BLaER1 treated with 17β-estradiol and CSF1 and Interleukin-3, amounts not matched to agents 10 nM and 100 nM (cell line): ENCODE data around the gene HOXD1.
A peak's percentile ranks its signal among the peaks of the same experiment; 100 is the strongest.

Experiments used
- H3K27ac ChIP-seq, 11 experiments: shearing (Covaris generic); formaldehyde crosslinking; 2 replicates each; pipeline ENCODE4 v1.8.1; 2022
- H3K27me3 ChIP-seq, 11 experiments: shearing (Covaris generic); formaldehyde crosslinking; 2 replicates each; pipeline ENCODE4 v1.8.1; 2022
- H3K36me3 ChIP-seq, 11 experiments: shearing (Covaris generic); formaldehyde crosslinking; 2 replicates each; pipeline ENCODE4 v1.8.1; 2022
- H3K4me1 ChIP-seq, 10 experiments: shearing (Covaris generic); formaldehyde crosslinking; 2 replicates each; pipeline ENCODE4 v1.8.1; 2022
- H3K4me2 ChIP-seq, 11 experiments: shearing (Covaris generic); formaldehyde crosslinking; 2 replicates each; pipeline ENCODE4 v1.8.1; 2022
- H3K4me3 ChIP-seq, 10 experiments: shearing (Covaris generic); formaldehyde crosslinking; 2 replicates each; pipeline ENCODE4 v1.8.1; 2022
- H3K9ac ChIP-seq, 11 experiments: shearing (Covaris generic); formaldehyde crosslinking; 2 replicates each; pipeline ENCODE4 v1.8.1; 2022
- H3K9me3 ChIP-seq, 11 experiments: shearing (Covaris generic); formaldehyde crosslinking; replicated peaks in 1 of 11; 2 replicates each; pipeline ENCODE4 v1.8.1; 2022
- H4K20me1 ChIP-seq, 11 experiments: shearing (Covaris generic); formaldehyde crosslinking; 2 replicates each; pipeline ENCODE4 v1.8.1; 2022
- Cebpa-rat ChIP-seq, 11 experiments: shearing (Covaris generic); IDR thresholded peaks; 2 replicates each; pipeline ENCODE4 v1.8.1; 2022

Gene HOXD1

GRCh38 chr2:176158855-176159662 lies 29.4 kb upstream of the HOXD1 start:
- Histone ChIP-seq H3K4me1 (no peaks in the 10 kb centered on the region), H3K4me2 (no peak overlapping the region), H3K27ac (no peak overlapping the region), H3K9me3 (peaks cover 61 to 81% (median 74%) of the 10 kb centered on the region in 11 experiments), H3K4me3 (0 out of 20 replicates have a peak overlapping the region, but pooled peaks of 1 of the 10 experiments have one; percentile 11), H4K20me1 (no peaks in the 10 kb centered on the region), H3K9ac (no peak overlapping the region), H3K36me3 (no peaks in the 10 kb centered on the region), H3K27me3 (peaks cover 64 to 100% (median 97%) of the 10 kb centered on the region in 11 experiments)
- TF ChIP-seq Cebpa-rat (IDR thresholded peaks at IDR 0.05), result no peak

GRCh38 chr2:176159663-176160250 lies 28.7 kb upstream of the HOXD1 start:
- peaks cover 57 to 100% (median 94%) of the 10 kb centered on the region in 11 experiments for H3K27me3 ChIP-seq
- H3K4me2 ChIP-seq, result no peak overlapping the region
- no peak for TF ChIP-seq Cebpa-rat (IDR thresholded peaks at IDR 0.05)
- peaks cover 67 to 88% (median 80%) of the 10 kb centered on the region in 11 experiments for H3K9me3 ChIP-seq
- H3K27ac ChIP-seq, result no peak overlapping the region
- H4K20me1 ChIP-seq, result no peaks in the 10 kb centered on the region
- H3K4me3 ChIP-seq, result no peak overlapping the region
- H3K9ac ChIP-seq, result no peak overlapping the region
- no peaks in the 10 kb centered on the region for H3K4me1 ChIP-seq
- H3K36me3 ChIP-seq, result no peaks in the 10 kb centered on the region

- peaks cover 74 to 91% (median 87%) of the 10 kb centered on the region in 11 experiments for H3K9me3 ChIP-seq
- H3K27ac ChIP-seq, result no peak overlapping the region
- H3K36me3 ChIP-seq, result no peaks in the 10 kb centered on the region
- no peak overlapping the region for H3K9ac ChIP-seq
- H3K27me3 ChIP-seq, result peaks cover 50 to 100% (median 94%) of the 10 kb centered on the region in 11 experiments
- no peak overlapping the region for H3K4me2 ChIP-seq
- no peaks in the 10 kb centered on the region for H3K4me1 ChIP-seq
- TF ChIP-seq Cebpa-rat (IDR thresholded peaks at IDR 0.05), result no peak
- H3K4me3 ChIP-seq, result no peak overlapping the region
- no peaks in the 10 kb centered on the region for H4K20me1 ChIP-seq
Measured at GRCh38 chr2:176160251-176160985, 28.1 kb upstream of the HOXD1 start.

GRCh38 chr2:176160986-176161824 lies 27.3 kb upstream of the HOXD1 start:
- no peak overlapping the region for H3K4me2 ChIP-seq
- no peaks in the 10 kb centered on the region for H3K4me1 ChIP-seq
- TF ChIP-seq Cebpa-rat (IDR thresholded peaks at IDR 0.05), result no peak
- H4K20me1 ChIP-seq, result no peaks in the 10 kb centered on the region
- H3K27me3 ChIP-seq, result peaks cover 42 to 98% (median 93%) of the 10 kb centered on the region in 11 experiments
- no peaks in the 10 kb centered on the region for H3K36me3 ChIP-seq
- peaks cover 75 to 93% (median 88%) of the 10 kb centered on the region in 11 experiments for H3K9me3 ChIP-seq
- no peak overlapping the region for H3K27ac ChIP-seq
- H3K9ac ChIP-seq, result no peak overlapping the region
- no peak overlapping the region for H3K4me3 ChIP-seq

GRCh38 chr2:176161825-176162626 lies 26.4 kb upstream of the HOXD1 start:
- Histone ChIP-seq H4K20me1 (no peaks in the 10 kb centered on the region), H3K36me3 (no peaks in the 10 kb centered on the region), H3K4me2 (no peak overlapping the region), H3K9ac (no peak overlapping the region), H3K27me3 (peaks cover 34 to 95% (median 85%) of the 10 kb centered on the region in 11 experiments), H3K27ac (no peak overlapping the region), H3K4me1 (no peaks in the 10 kb centered on the region), H3K9me3 (peaks cover 69 to 85% (median 80%) of the 10 kb centered on the region in 11 experiments), H3K4me3 (no peak overlapping the region)
- TF ChIP-seq Cebpa-rat (IDR thresholded peaks at IDR 0.05), result no peak

GRCh38 chr2:176162911-176163671 lies 25.4 kb upstream of the HOXD1 start:
- TF ChIP-seq Cebpa-rat (IDR thresholded peaks at IDR 0.05), result no peak

GRCh38 chr2:176163672-176164056 lies 24.8 kb upstream of the HOXD1 start:
- no peak overlapping the region for H3K4me2 ChIP-seq
- H3K27me3 ChIP-seq, result peaks cover 19 to 79% (median 68%) of the 10 kb centered on the region in 11 experiments
- no peaks in the 10 kb centered on the region for H4K20me1 ChIP-seq
- no peak for TF ChIP-seq Cebpa-rat (IDR thresholded peaks at IDR 0.05)
- no peaks in the 10 kb centered on the region for H3K4me1 ChIP-seq
- no peak overlapping the region for H3K4me3 ChIP-seq
- H3K36me3 ChIP-seq, result no peaks in the 10 kb centered on the region
- H3K9ac ChIP-seq, result no peak overlapping the region
- peaks cover 55 to 70% (median 65%) of the 10 kb centered on the region in 11 experiments for H3K9me3 ChIP-seq
- H3K27ac ChIP-seq, result no peak overlapping the region

More at GRCh38 chr2:176162911-176163671, 25.4 kb upstream of the HOXD1 start:
- no peak overlapping the region for H3K4me2 ChIP-seq
- H3K9ac ChIP-seq, result no peak overlapping the region
- H3K4me3 ChIP-seq, result no peak overlapping the region
- H3K9me3 ChIP-seq, result peaks cover 59 to 74% (median 69%) of the 10 kb centered on the region in 11 experiments
- no peaks in the 10 kb centered on the region for H4K20me1 ChIP-seq
- H3K36me3 ChIP-seq, result no peaks in the 10 kb centered on the region
- no peaks in the 10 kb centered on the region for H3K4me1 ChIP-seq
- no peak overlapping the region for H3K27ac ChIP-seq
- peaks cover 24 to 85% (median 74%) of the 10 kb centered on the region in 11 experiments for H3K27me3 ChIP-seq
